Measurements from ENCODE around the gene PTPRA.

PTPRA gene

DNA sequence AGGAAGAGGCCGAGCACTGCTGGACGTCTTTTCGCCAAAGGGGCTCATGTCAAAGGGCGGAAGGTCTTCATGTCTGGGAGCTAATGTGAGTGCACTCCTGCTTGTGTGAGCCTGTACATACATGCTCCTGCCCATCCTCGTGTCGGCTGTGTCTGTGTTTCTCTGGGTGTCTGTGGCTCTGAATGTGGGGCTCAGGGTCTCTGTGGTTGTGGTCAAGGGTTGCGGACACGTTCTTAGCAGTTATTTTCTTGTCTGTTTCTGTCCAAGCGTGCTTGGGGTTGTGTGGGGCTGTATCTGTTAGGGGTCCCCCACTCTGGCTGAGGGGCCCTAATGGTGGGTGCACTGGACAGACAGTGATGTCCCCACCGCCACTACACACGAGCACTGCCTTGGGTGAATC lies 208.4 kb downstream of the PTPRA start:
- DNase-seq, result no peak

DNA sequence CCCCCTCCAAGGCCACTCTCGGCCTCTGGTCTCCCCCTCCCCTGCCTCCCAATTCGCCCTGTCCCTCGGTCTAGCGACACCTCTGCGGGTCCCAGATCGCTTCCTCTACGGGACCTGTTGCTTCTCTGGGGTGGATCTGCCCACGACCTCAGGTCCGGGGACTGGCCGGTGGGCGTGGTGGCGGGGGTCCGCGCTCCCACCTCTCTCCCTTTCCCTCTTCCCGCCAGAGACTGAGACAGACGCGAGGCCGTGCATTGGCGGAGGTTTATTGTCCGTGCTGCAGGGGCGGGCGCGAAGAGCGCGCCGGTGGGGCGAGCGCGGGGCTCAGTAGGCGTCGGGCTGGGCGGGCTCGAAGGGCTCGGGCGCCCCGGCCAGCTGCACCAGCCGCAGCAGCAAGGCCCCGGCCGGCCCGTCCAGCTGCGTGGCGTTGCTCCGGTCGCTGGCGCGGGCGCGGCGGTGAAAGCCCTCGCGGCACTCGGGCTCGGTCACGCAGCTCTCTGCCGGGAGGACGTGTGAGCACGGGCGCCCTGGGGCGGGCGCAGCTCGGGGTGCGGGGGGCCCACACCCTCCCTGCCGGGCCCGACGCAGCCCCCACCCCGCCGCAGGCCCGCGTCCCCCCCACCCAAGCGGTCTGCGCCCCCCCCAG lies 209.1 kb downstream of the PTPRA start:
- DNase-seq, result no peak

DNA sequence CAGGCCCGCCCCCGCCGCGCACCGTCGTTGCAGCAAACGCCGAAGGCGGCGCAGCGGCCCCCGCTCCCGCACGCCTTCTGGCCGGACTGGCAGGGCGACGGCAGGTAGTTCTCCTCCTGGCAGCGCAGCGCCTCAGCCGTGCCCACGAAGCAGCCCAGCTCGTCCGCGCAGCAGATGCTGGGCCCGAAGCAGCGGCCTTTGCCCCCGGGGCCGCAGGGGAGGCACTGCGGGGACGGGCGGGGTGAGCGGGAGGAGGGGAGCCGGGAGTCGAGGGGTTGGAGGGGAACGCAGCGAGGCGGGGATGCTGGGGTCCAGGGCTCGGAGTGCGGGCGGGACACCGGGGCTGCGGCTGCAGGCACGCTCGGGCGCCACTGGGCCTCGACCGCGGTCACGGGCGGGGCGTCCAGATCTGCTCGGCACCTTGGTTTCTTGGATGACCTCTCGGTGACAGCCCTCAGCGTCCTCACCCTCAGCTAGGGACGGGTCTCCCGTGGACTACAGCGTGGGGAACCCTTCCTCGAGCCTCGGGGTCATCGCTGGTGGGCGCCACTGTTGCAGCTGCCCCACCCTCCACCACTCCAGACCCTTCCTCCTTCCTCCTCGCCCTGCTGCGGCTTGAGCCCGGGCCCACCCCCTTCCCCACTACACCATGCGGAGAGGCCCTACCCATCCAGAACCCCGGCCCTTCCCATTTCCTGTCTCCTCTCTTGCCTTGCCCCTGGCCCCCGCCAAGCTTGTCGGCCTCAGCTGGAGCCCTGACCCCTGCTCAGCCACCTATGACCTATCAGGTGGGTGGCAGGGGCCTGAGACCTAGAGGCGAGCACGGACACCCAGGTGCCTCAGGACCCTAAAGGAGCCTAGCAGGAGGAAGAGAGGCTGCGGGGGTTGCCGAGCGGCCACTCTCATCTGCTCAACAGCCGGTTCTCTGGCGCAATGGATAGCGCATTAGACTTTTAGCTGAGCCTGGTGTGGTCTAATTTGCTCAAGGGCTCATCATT lies 210.0 kb downstream of the PTPRA start:
- DNase-seq, result no peak

DNA sequence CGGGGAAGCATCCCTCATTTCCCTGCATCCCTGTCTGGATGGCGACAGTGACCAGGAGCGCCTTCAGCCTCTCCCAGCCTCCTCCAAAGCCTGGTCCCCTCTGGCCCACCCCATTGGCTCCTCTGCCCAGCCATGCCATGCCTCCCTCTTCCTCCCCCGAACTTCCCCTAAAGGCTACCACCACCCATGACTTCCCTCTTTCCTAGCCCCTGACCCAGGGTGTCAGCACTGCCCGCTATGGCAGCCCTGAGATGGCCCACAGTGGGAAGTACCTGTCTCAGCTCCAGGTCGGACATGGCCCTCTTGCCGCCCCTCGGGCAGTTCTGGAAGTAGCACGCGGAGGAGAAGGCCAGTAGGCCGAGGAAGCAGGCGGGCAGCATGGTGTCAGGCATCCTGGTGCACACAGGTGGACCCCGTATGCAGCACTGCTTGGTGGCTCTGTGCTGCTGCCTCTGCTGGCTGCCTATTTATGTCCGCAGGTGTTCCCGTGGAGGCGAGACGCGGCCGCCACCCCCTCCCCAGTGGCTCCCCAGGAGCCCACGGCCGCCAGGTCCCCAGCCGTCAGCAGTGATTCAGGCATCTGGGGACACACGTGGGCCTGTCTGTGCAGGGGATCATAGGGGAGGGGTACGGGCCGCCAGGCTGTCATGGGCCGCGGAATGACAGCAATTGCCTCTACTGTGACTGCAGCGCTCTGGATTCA lies 211.2 kb downstream of the PTPRA start, which contains the start of gene AVP:
AVP (minus strand) TSS at position 442 of the 703 bp plus-strand sequence; CDS start at position 392, 50 bp downstream.
- DNase-seq, result no peak

DNA sequence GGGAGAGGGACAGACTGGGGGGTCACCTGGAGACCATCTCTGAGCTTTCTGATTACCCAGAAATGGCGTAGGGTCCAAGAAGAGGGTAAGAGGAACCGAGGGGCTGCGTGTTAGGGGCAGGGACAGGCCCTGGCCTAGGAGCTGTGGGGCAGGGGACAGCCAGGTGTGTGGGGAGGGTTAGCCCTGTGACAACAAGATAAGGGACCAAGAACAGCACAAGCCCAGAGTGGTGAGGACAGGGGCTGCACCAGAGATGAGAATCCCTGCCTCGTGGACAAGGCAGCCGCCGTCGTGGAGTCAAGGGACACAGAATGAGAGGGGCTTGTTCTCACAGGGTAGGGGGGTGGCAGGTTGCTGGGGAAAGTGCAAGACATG lies 211.7 kb downstream of the PTPRA start:
- no peak for DNase-seq

DNA sequence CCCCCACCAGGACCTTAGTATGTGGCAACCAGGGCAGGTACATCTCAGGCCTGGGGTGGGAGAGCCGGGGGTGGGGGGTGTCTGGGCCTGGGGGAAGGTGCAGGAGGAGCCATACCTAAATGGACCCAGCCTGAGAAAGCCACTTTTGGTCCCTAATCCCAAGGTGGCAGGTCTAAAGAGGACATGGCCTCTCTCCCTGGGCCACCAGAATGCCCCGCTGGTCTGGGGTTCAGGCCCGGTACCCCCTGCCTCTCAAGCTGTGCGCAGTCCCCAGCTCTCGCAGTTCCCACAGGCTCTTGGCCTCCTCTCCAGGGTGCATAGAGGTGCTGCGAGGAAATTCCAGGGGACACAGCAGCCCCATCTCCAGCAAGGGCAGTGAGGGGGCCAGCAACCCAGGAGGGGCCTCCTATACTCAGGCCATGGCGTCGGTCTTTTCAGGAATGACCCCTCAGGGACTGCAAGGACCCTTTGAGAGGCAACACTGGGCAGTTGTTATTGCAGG lies 212.3 kb downstream of the PTPRA start:
- DNase-seq, result no peak

DNA sequence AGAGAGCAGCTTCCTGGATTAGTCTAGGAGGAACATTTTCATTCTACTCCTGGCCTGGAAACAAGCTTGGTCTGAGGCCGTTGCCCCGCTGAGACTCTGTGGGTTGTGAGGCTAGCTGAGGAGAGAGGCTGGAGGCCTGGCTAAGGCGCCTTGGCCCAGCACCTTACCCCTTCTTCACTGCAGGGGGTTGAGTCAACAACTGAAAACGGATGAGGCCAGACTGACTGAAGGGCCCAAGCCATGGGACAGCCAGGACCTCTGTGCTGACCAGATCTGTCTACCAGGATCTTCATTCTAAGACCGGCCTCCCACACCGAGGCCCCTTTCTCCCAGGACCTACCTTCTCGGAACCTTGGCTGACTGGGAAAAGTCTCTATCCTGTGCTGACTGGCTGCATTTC lies 214.8 kb downstream of the PTPRA start:
- no peak for DNase-seq

All from SW 1271 (cell line).